Tibial nerve (tissue), 4 donors: ENCODE data around the gene MYO1C.

Source experiments
- EP300 ChIP-seq, 2 donors: sonication (generic); formaldehyde crosslinking; IDR thresholded peaks; one replicate each; pipeline ENCODE4 v1.6.1; 2017; ENCODE audit warnings: antibody characterized with exemption in 2 of 2, mild to moderate bottlenecking in 1 of 2
- TF ChIP-seq, protein P1 (sequence below), 5 experiments: fragments of 200-600 bp in 3 of 5; fragments of 450-650 bp in 2 of 5; sonication (generic) in 3 of 5; IDR thresholded peaks; one replicate each; pipeline ENCODE4 v1.5.1; 2016 to 2019; ENCODE audit warnings: antibody characterized with exemption in 5 of 5, mild to moderate bottlenecking in 3 of 5, moderate library complexity in 2 of 5

DNA sequence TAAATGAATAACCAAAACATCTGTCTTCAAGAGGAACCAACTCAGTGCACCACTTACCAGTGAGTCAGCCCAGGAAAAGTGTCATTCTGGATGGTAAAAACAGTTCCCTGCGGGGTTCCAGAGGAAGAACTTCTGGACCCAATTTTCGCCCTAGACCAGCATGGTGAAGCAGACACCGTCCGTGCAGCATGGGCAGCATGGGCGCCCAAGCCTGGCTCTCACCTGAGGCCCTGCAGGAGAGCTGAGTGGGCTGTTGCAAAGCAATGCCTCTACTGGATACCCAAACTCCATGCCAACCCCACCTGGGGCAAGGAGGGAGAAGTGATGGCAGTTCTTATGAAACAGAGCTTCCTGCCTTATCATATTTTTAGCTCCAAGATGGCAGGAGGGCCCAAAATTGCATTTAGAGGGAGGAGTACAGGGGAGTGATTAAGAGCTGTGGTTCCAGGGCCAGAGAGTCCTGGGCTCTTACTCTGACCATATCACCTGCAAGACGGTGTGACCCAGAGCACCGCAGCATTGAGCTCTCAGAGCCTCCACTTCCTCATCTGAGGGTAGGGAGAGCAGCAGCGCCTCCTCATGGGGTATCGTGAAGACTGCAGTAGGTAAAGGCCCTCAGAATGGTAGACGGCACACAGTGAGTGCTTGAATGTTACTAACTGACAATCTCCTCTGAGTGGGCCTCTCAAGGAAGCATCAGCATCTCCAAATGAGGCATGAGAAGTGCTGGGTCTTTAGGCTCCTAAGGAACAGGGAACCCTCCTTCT, 40.5 kb upstream of the MYO1C start:
- TF ChIP-seq, protein P1, sequence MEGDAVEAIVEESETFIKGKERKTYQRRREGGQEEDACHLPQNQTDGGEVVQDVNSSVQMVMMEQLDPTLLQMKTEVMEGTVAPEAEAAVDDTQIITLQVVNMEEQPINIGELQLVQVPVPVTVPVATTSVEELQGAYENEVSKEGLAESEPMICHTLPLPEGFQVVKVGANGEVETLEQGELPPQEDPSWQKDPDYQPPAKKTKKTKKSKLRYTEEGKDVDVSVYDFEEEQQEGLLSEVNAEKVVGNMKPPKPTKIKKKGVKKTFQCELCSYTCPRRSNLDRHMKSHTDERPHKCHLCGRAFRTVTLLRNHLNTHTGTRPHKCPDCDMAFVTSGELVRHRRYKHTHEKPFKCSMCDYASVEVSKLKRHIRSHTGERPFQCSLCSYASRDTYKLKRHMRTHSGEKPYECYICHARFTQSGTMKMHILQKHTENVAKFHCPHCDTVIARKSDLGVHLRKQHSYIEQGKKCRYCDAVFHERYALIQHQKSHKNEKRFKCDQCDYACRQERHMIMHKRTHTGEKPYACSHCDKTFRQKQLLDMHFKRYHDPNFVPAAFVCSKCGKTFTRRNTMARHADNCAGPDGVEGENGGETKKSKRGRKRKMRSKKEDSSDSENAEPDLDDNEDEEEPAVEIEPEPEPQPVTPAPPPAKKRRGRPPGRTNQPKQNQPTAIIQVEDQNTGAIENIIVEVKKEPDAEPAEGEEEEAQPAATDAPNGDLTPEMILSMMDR (IDR thresholded peaks at IDR 0.05), result peak in 1 of 5 experiments; percentile 7
- TF ChIP-seq EP300 (IDR thresholded peaks at IDR 0.05), result no peak
